Colonic mucosa (tissue), 4 donors: ENCODE results near the gene RNLS. TPM values are rescaled to one million over a fixed set of nuclear protein-coding genes. Genes with fewer than 3 reads are reported as not detected.
"Not testable (repeated sequence)": the region's sequence is repeated elsewhere in the genome, so short reads cannot be mapped to it uniquely, and the experiment has no call there.

Experiments
- DNase-seq: peaks from one replicate; pipeline ENCODE4 v3.0.0-alpha.2; 2020
- H3K27ac ChIP-seq: fragments of 200-600 bp; one replicate; pipeline ENCODE4 v1.8.0; 2021
- H3K27me3 ChIP-seq: fragments of 200-600 bp; one replicate; pipeline ENCODE4 v1.8.0; 2021
- H3K36me3 ChIP-seq: fragments of 200-600 bp; one replicate; pipeline ENCODE4 v1.8.0; 2021
- H3K4me1 ChIP-seq: fragments of 200-600 bp; one replicate; pipeline ENCODE4 v1.8.0; 2021; ENCODE audit warnings: mild to moderate bottlenecking
- H3K4me3 ChIP-seq: fragments of 200-600 bp; one replicate; pipeline ENCODE4 v1.8.0; 2021
- H3K9ac ChIP-seq, 2 donors: one replicate each; pipeline ENCODE4 v1.7.0; 2013; ENCODE audit warnings: control low read depth in 2 of 2, low read depth in 2 of 2, low read length in 2 of 2
- H3K9me3 ChIP-seq: fragments of 200-600 bp; one replicate; pipeline ENCODE4 v1.8.0; 2021
- CTCF ChIP-seq: fragments of 200-600 bp; IDR thresholded peaks from one replicate; pipeline ENCODE4 v1.8.0; 2022; ENCODE audit warnings: antibody characterized with exemption, mild to moderate bottlenecking
- intact Hi-C: fragments of 100-400 bp; cut with DNase I; formaldehyde crosslinking; loops from one replicate; pipeline ENCODE4 v1.14.1; 2022
- total RNA-seq, 2 donors: library from RNA; stranded (reverse); fragmentation: NEBNext Ultra II Directional in 1 of 2; extraction: Animal tissue kit (Norgen Biotek cat#: 25700) in 1 of 2; gene quantifications; one replicate each; pipeline ENCODE4 v1.2.1, GENCODE V29; 2021
- donor health status: healthy.
- donor health status: DM: no; HTN: no; CAD: no.
- donor health status: DM: no; HTN: no; CAD: no.

Gene RNLS
- total RNA-seq, 2 donors from 2014 or later: 13.0 to 19.1 TPM

DNA sequence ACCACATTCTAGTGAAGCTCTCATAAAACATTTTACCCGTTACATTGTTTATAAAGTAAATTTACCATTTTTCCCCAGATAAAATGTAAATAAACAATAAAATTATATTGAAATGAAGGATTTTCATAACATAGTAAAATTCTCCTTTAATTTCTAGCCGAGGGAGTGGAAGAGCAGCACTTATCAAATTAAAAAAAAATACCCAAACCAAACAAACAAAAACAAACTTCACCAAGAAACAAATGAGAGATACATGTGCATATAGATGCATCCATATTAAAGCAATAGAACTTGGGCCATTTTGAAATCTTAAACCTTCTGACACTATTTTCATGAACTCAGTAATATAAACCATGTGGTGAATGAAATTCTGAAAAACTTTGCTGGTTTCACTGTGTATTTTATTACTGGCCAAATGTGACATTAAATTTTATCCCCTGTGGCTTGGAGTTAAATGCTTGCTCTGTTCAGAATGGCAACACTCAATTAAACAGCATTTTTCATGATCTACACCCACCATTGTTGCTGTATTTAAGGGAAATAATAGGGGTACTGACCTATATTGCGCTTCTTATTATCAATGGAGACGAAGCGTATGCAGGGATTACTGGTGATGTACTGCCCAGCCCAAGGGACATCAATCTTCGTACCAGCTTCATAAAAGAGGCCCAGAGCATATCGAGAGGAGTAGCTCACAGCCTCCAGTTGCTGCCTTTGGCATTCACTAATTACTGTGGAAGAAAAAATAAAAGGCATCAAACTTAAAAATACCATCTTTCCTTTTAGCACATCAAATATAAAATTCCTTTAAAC, 220.9 kb downstream of the RNLS start:
- TF ChIP-seq CTCF: no peak
- Histone ChIP-seq H3K27ac (no peak overlapping the region), H3K9ac (no peak overlapping the region), H3K4me1 (no peaks in the 10 kb centered on the region), H3K36me3 (no peaks in the 10 kb centered on the region), H3K27me3 (no peaks in the 10 kb centered on the region), H3K9me3 (no peaks in the 10 kb centered on the region), H3K4me3 (no peak overlapping the region)
- no peak for DNase-seq
- intact Hi-C loops: no loop called here

GRCh38 chr10:88361494-88361893, 221.6 kb downstream of the RNLS start:
- no peaks in the 10 kb centered on the region for H3K4me1 ChIP-seq
- H3K9me3 ChIP-seq: no peaks in the 10 kb centered on the region
- no peaks in the 10 kb centered on the region for H3K36me3 ChIP-seq
- no peak for DNase-seq
- no peak overlapping the region for H3K4me3 ChIP-seq
- intact Hi-C loops: no loop called here
- no peaks in the 10 kb centered on the region for H3K27me3 ChIP-seq
- H3K27ac ChIP-seq: no peak overlapping the region
- H3K9ac ChIP-seq: no peak overlapping the region
- TF ChIP-seq CTCF: no peak

GRCh38 chr10:88355750-88356149, 227.4 kb downstream of the RNLS start:
- H3K36me3 ChIP-seq, H3K27me3 ChIP-seq, intact Hi-C loops, DNase-seq, H3K9me3 ChIP-seq, H3K27ac ChIP-seq, H3K4me1 ChIP-seq, H3K4me3 ChIP-seq, H3K9ac ChIP-seq: not testable (repeated sequence)

GRCh38 chr10:88347597-88348304, 235.4 kb downstream of the RNLS start:
- H3K27ac ChIP-seq: no peak overlapping the region
- H3K4me3 ChIP-seq: no peak overlapping the region
- H3K9me3 ChIP-seq: no peaks in the 10 kb centered on the region
- intact Hi-C loops: no loop called here
- TF ChIP-seq CTCF: no peak
- DNase-seq: no peak
- no peak overlapping the region for H3K9ac ChIP-seq
- peaks cover 6% of the 10 kb centered on the region for H3K4me1 ChIP-seq
- no peaks in the 10 kb centered on the region for H3K36me3 ChIP-seq
- H3K27me3 ChIP-seq: no peaks in the 10 kb centered on the region

- peaks cover 6% of the 10 kb centered on the region for H3K4me1 ChIP-seq
Measured at GRCh38 chr10:88347022-88347421, 236.1 kb downstream of the RNLS start.

More at GRCh38 chr10:88347022-88347421, 236.1 kb downstream of the RNLS start:
- Histone ChIP-seq H3K36me3 (no peaks in the 10 kb centered on the region), H3K9ac (no peak overlapping the region), H3K4me3 (no peak overlapping the region), H3K27ac (no peak overlapping the region), H3K27me3 (no peaks in the 10 kb centered on the region), H3K9me3 (no peaks in the 10 kb centered on the region)
- no peak for DNase-seq
- TF ChIP-seq CTCF: no peak
- intact Hi-C loops: no loop called here
